Measurements from ENCODE around the gene AHI1.

DNA sequence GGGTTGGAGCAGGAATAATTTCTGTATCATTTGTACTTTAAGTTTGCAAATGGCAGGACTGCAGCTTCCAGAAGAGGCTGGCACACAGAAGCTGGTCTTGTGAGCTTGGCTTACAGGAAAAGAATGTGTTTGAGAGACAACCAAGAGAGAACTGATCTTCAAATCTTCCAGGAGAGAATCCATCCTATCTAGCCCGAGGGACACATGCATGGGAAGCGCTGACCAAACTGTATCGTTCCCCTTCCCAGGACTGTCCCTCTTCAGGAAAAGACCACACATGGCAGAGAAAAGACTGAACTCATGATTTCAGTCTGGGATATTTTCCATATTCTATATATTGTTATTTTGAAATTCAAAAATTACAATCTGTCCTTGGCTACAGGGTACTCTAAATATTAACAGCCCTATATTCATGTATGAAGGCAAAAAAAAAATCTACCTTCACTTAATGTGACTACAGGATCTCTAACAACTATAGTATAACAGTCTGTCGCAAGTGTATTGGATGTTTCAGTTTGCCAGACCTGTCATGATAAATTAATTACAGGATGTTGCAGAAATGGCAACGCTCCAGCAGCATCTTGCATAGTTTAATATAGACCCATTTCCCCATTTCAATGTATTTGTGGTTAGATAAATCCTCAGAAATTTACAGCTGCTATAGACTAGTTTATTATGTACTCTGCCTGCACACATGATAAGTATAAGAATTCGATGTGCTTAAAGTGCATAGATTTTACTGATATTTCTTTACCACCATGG, 217.0 kb downstream of the AHI1 start:
- TF ChIP-seq MYC (IDR thresholded peaks at IDR 0.05; ENCODE audit: insufficient read depth, insufficient read length, insufficient replicate concordance, low read length, severe bottlenecking) (no peak), ATF7 (IDR thresholded peaks at IDR 0.05; ENCODE audit: low read depth) (no peak), SMAD1 (IDR thresholded peaks at IDR 0.05; ENCODE audit: low read depth, partially characterized antibody) (no peak), FOXM1 (IDR thresholded peaks at IDR 0.05; ENCODE audit: low read depth, low read length) (no peak), DPF2 (IDR thresholded peaks at IDR 0.05) (no peak), POLR2A (IDR thresholded peaks at IDR 0.05; ENCODE audit: low read depth, low read length) (no peak), TCF12 (IDR thresholded peaks at IDR 0.05; ENCODE audit: low read depth, low read length) (no peak), POLR2AphosphoS5 (IDR thresholded peaks at IDR 0.05; ENCODE audit: low read length) (no peak)
- TF ChIP-seq, protein P1, sequence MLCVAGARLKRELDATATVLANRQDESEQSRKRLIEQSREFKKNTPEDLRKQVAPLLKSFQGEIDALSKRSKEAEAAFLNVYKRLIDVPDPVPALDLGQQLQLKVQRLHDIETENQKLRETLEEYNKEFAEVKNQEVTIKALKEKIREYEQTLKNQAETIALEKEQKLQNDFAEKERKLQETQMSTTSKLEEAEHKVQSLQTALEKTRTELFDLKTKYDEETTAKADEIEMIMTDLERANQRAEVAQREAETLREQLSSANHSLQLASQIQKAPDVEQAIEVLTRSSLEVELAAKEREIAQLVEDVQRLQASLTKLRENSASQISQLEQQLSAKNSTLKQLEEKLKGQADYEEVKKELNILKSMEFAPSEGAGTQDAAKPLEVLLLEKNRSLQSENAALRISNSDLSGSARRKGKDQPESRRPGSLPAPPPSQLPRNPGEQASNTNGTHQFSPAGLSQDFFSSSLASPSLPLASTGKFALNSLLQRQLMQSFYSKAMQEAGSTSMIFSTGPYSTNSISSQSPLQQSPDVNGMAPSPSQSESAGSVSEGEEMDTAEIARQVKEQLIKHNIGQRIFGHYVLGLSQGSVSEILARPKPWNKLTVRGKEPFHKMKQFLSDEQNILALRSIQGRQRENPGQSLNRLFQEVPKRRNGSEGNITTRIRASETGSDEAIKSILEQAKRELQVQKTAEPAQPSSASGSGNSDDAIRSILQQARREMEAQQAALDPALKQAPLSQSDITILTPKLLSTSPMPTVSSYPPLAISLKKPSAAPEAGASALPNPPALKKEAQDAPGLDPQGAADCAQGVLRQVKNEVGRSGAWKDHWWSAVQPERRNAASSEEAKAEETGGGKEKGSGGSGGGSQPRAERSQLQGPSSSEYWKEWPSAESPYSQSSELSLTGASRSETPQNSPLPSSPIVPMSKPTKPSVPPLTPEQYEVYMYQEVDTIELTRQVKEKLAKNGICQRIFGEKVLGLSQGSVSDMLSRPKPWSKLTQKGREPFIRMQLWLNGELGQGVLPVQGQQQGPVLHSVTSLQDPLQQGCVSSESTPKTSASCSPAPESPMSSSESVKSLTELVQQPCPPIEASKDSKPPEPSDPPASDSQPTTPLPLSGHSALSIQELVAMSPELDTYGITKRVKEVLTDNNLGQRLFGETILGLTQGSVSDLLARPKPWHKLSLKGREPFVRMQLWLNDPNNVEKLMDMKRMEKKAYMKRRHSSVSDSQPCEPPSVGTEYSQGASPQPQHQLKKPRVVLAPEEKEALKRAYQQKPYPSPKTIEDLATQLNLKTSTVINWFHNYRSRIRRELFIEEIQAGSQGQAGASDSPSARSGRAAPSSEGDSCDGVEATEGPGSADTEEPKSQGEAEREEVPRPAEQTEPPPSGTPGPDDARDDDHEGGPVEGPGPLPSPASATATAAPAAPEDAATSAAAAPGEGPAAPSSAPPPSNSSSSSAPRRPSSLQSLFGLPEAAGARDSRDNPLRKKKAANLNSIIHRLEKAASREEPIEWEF (IDR thresholded peaks at IDR 0.05; ENCODE audit: insufficient replicate concordance, low read depth, low read length) = no peak

All from GM12878 (cell line).